Measurements from ENCODE around the gene CENPV.
"Not testable (repeated sequence)": the region's sequence is repeated elsewhere in the genome, so short reads cannot be mapped to it uniquely, and the experiment has no call there.

Gene CENPV

GRCh38 chr17:16353317-16354174 is at the start of gene CENPV:
Gene CENPV (minus strand): TSS chr17:16353469. CDS start chr17:16353436, 33 bp downstream.
- no peak for DNase-seq (ENCODE audit: low spot score)

GRCh38 chr17:16398270-16399267 is 45.3 kb upstream of the CENPV start:
- DNase-seq (ENCODE audit: low spot score) = no peak

GRCh38 chr17:16396693-16397092 is 43.4 kb upstream of the CENPV start:
- DNase-seq (ENCODE audit: low spot score) = not testable (repeated sequence)

GRCh38 chr17:16395887-16396286 is 42.6 kb upstream of the CENPV start:
- not testable (repeated sequence) for DNase-seq (ENCODE audit: low spot score)

- not testable (repeated sequence) for DNase-seq (ENCODE audit: low spot score)
These were observed 39.2 kb upstream of the CENPV start for GRCh38 chr17:16392491-16392890.

- no peak for DNase-seq (ENCODE audit: low spot score)
These were observed 38.2 kb upstream of the CENPV start for GRCh38 chr17:16391451-16391850.

- DNase-seq (ENCODE audit: low spot score) = not testable (repeated sequence)
These were observed 32.8 kb upstream of the CENPV start for GRCh38 chr17:16386126-16386507.

GRCh38 chr17:16384557-16384956 is 31.3 kb upstream of the CENPV start:
- DNase-seq (ENCODE audit: low spot score) = no peak

GRCh38 chr17:16383772-16384287 is 30.6 kb upstream of the CENPV start:
- no peak for DNase-seq (ENCODE audit: low spot score)

- no peak for DNase-seq (ENCODE audit: low spot score)
These were observed 29.9 kb upstream of the CENPV start for GRCh38 chr17:16383216-16383615.

- no peak for DNase-seq (ENCODE audit: low spot score)
These were observed 28.2 kb upstream of the CENPV start for GRCh38 chr17:16381496-16381820.

GRCh38 chr17:16380640-16381495 is 27.6 kb upstream of the CENPV start, which contains the start of gene UBB:
Gene UBB (plus strand): TSS chr17:16381091. CDS start chr17:16381908, 817 bp downstream.
- DNase-seq (ENCODE audit: low spot score) = peak; percentile 97

GRCh38 chr17:16379654-16380053 is 26.4 kb upstream of the CENPV start:
- no peak for DNase-seq (ENCODE audit: low spot score)

- no peak for DNase-seq (ENCODE audit: low spot score)
These were observed 25.5 kb upstream of the CENPV start for GRCh38 chr17:16378636-16379282.

- no peak for DNase-seq (ENCODE audit: low spot score)
These were observed 24.7 kb upstream of the CENPV start for GRCh38 chr17:16377941-16378341.

- DNase-seq (ENCODE audit: low spot score) = no peak
These were observed 21.1 kb upstream of the CENPV start for GRCh38 chr17:16374146-16374938.

GRCh38 chr17:16371742-16372141 is 18.5 kb upstream of the CENPV start:
- DNase-seq (ENCODE audit: low spot score) = no peak

- DNase-seq (ENCODE audit: low spot score) = no peak
These were observed 11.4 kb upstream of the CENPV start for GRCh38 chr17:16364625-16365024.

GRCh38 chr17:16363749-16364536 is 10.7 kb upstream of the CENPV start:
- peak; percentile 73 for DNase-seq (ENCODE audit: low spot score)

All from left forelimb (tissue), 1 donor.